Upper lobe of right lung (tissue), 1 donor: ENCODE results near the gene UBASH3B. TPM values are rescaled to one million over a fixed set of nuclear protein-coding genes. Genes with fewer than 3 reads are reported as not detected.

Experiments
- ATAC-seq: fragments of 200-7000 bp; cut with Tn5 transposase; one replicate; pipeline ENCODE4 v1.9.1; 2020; ENCODE audit warnings: mild to moderate bottlenecking, moderate library complexity
- DNase-seq: peaks from one replicate; pipeline ENCODE4 v3.0.0-alpha.2; 2020
- H3K27ac ChIP-seq: fragments of 200-600 bp; one replicate; pipeline ENCODE4 v1.8.0; 2022
- H3K27me3 ChIP-seq: fragments of 200-600 bp; one replicate; pipeline ENCODE4 v1.8.0; 2022; ENCODE audit warnings: mild to moderate bottlenecking
- H3K36me3 ChIP-seq: fragments of 200-600 bp; one replicate; pipeline ENCODE4 v1.8.0; 2022
- H3K4me1 ChIP-seq: fragments of 200-600 bp; one replicate; pipeline ENCODE4 v1.8.0; 2022
- H3K4me3 ChIP-seq: fragments of 200-600 bp; one replicate; pipeline ENCODE4 v1.8.0; 2022; ENCODE audit warnings: mild to moderate bottlenecking
- H3K9me3 ChIP-seq: fragments of 200-600 bp; one replicate; pipeline ENCODE4 v1.8.0; 2022
- CTCF ChIP-seq: fragments of 200-600 bp; IDR thresholded peaks from one replicate; pipeline ENCODE4 v1.8.0; 2022; ENCODE audit warnings: antibody characterized with exemption
- intact Hi-C: fragments of 100-400 bp; cut with DNase I; formaldehyde crosslinking; loops from one replicate; pipeline ENCODE4 v1.11.0; 2022
- total RNA-seq: library from RNA; stranded (reverse); fragmentation: NEBNext Ultra II Directional; extraction: Animal tissue kit (Norgen Biotek cat#: 25700); gene quantifications from one replicate; pipeline ENCODE4 v1.2.1, GENCODE V29; 2021
- donor health status: DM: no; HTN: yes; CAD: no; lungs with severe emphysema.

UBASH3B gene
- total RNA-seq, 1 donor from 2014 or later, result 42.2 TPM

- DNase-seq (no peak), ATAC-seq (peak; percentile 66)
- intact Hi-C loops, result no loop called here
- Histone ChIP-seq H3K4me1 (peaks cover 17% of the 10 kb centered on the region), H3K9me3 (no peaks in the 10 kb centered on the region), H3K27ac (no peak overlapping the region), H3K36me3 (no peaks in the 10 kb centered on the region), H3K27me3 (no peaks in the 10 kb centered on the region), H3K4me3 (no peak overlapping the region)
- no peak for TF ChIP-seq CTCF
Observed at GRCh38 chr11:122755409-122755808, 99.9 kb downstream of the UBASH3B start.

GRCh38 chr11:122755941-122756340, 100.4 kb downstream of the UBASH3B start:
- no peaks in the 10 kb centered on the region for H3K36me3 ChIP-seq
- TF ChIP-seq CTCF, result no peak
- intact Hi-C loops, result no loop called here
- no peak for DNase-seq
- H3K27ac ChIP-seq, result peak overlapping the region; percentile 20
- ATAC-seq, result no peak
- H3K27me3 ChIP-seq, result no peaks in the 10 kb centered on the region
- no peaks in the 10 kb centered on the region for H3K9me3 ChIP-seq
- H3K4me3 ChIP-seq, result no peak overlapping the region
- H3K4me1 ChIP-seq, result peaks cover 17% of the 10 kb centered on the region

GRCh38 chr11:122756417-122756816, 100.9 kb downstream of the UBASH3B start:
- Histone ChIP-seq H3K36me3 (no peaks in the 10 kb centered on the region), H3K9me3 (no peaks in the 10 kb centered on the region), H3K27ac (no peak overlapping the region), H3K27me3 (no peaks in the 10 kb centered on the region), H3K4me3 (no peak overlapping the region), H3K4me1 (peaks cover 17% of the 10 kb centered on the region)
- ATAC-seq (peak; percentile 94), DNase-seq (peak; percentile 75)
- intact Hi-C loops, result no loop called here
- peak; percentile 38 for TF ChIP-seq CTCF

GRCh38 chr11:122757201-122757600, 101.7 kb downstream of the UBASH3B start:
- no peak for ATAC-seq
- Histone ChIP-seq H3K4me3 (no peak overlapping the region), H3K9me3 (no peaks in the 10 kb centered on the region), H3K27ac (no peak overlapping the region), H3K36me3 (no peaks in the 10 kb centered on the region), H3K27me3 (no peaks in the 10 kb centered on the region), H3K4me1 (peaks cover 17% of the 10 kb centered on the region)
- intact Hi-C loops, result no loop called here
- no peak for TF ChIP-seq CTCF
- DNase-seq, result no peak

- no peak for DNase-seq
- intact Hi-C loops, result no loop called here
- H3K27me3 ChIP-seq, result no peaks in the 10 kb centered on the region
- H3K4me3 ChIP-seq, result no peak overlapping the region
- ATAC-seq, result peak; percentile 21
- H3K27ac ChIP-seq, result no peak overlapping the region
- no peak for TF ChIP-seq CTCF
- H3K9me3 ChIP-seq, result no peaks in the 10 kb centered on the region
- H3K4me1 ChIP-seq, result peaks cover 17% of the 10 kb centered on the region
- H3K36me3 ChIP-seq, result no peaks in the 10 kb centered on the region
Observed at GRCh38 chr11:122758339-122758738, 102.8 kb downstream of the UBASH3B start.

- ATAC-seq (no peak), DNase-seq (no peak)
- H3K4me1 ChIP-seq, result peaks cover 17% of the 10 kb centered on the region
- no peaks in the 10 kb centered on the region for H3K27me3 ChIP-seq
- H3K9me3 ChIP-seq, result no peaks in the 10 kb centered on the region
- intact Hi-C loops, result no loop called here
- no peak overlapping the region for H3K27ac ChIP-seq
- no peak for TF ChIP-seq CTCF
- no peak overlapping the region for H3K4me3 ChIP-seq
- H3K36me3 ChIP-seq, result no peaks in the 10 kb centered on the region
Observed at GRCh38 chr11:122758974-122759373, 103.5 kb downstream of the UBASH3B start.
